DND-41 (cell line): Measurements from ENCODE around the gene ATXN7L3B.
"Not testable (repeated sequence)": the region's sequence is repeated elsewhere in the genome, so short reads cannot be mapped to it uniquely, and the experiment has no call there.

Experiments used
- EZH2 ChIP-seq: IDR thresholded peaks from 3 replicates; pipeline ENCODE4 v1.6.1; 2012; ENCODE audit warnings: borderline replicate concordance, low read depth, mild to moderate bottlenecking, moderate library complexity, low read length, inconsistent platforms; ENCODE audit not compliant: severe bottlenecking
- TF ChIP-seq, protein P1 (sequence below): IDR thresholded peaks from 2 replicates; pipeline ENCODE4 v1.5.1; 2012; ENCODE audit warnings: borderline replicate concordance, low read length, moderate library complexity, mild to moderate bottlenecking; ENCODE audit not compliant: poor library complexity, severe bottlenecking; ENCODE audit errors: extremely low read depth

DNA sequence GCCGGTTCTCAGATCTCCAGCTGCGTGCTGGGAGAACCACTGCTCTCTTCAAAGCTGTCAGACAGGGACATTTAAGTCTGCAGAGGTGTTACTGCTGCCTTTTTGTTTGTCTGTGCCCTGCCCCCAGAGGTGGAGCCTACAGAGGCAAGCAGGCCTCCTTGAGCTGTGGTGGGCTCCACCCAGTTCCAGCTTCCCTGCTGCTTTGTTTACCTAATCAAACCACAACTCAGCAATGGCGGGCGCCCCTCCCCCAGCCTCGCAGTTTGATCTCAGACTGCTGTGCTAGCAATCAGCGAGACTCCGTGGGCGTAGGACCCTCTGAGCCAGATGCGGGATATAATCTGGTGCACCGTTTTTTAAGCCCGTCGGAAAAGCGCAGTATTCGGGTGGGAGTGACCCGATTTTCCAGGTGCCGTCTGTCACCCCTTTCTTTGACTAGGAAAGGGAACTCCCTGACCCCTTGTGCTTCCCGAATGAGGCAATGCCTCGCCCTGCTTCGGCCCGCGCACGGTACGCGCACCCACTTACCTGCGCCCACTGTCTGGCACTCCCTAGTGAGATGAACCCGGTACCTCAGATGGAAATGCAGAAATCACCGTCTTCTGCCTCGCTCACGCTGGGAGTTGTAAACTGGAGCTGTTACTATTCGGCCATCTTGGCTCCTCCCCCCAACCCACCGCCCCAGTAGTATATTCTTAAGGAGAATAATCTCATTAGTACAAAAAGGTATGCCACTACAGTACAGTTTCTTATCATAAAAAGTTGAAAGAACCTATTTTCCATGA, 28.6 kb upstream of the ATXN7L3B start:
- TF ChIP-seq, protein P1, sequence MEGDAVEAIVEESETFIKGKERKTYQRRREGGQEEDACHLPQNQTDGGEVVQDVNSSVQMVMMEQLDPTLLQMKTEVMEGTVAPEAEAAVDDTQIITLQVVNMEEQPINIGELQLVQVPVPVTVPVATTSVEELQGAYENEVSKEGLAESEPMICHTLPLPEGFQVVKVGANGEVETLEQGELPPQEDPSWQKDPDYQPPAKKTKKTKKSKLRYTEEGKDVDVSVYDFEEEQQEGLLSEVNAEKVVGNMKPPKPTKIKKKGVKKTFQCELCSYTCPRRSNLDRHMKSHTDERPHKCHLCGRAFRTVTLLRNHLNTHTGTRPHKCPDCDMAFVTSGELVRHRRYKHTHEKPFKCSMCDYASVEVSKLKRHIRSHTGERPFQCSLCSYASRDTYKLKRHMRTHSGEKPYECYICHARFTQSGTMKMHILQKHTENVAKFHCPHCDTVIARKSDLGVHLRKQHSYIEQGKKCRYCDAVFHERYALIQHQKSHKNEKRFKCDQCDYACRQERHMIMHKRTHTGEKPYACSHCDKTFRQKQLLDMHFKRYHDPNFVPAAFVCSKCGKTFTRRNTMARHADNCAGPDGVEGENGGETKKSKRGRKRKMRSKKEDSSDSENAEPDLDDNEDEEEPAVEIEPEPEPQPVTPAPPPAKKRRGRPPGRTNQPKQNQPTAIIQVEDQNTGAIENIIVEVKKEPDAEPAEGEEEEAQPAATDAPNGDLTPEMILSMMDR = not testable (repeated sequence)
- not testable (repeated sequence) for TF ChIP-seq EZH2
